Neuronal stem cell (in vitro differentiated cells): ENCODE results near the gene VGLL4.

ENCODE experiments used
- DNase-seq: peaks from one replicate; pipeline ENCODE4 v3.0.0-alpha.2; 2013; ENCODE audit warnings: low spot score
- H2AFZ ChIP-seq: one replicate; pipeline ENCODE4 v1.6.1; 2013; ENCODE audit warnings: mild to moderate bottlenecking, low read length, inconsistent platforms
- H2AK5ac ChIP-seq: 2 replicates; pipeline ENCODE4 v1.6.1; 2013; ENCODE audit warnings: low read depth, mild to moderate bottlenecking, inconsistent platforms, low read length, moderate library complexity, mixed read lengths
- H2BK120ac ChIP-seq: 2 replicates; pipeline ENCODE4 v1.6.1; 2013; ENCODE audit warnings: low read depth, mild to moderate bottlenecking, inconsistent platforms, low read length, moderate library complexity, mixed read lengths
- H2BK12ac ChIP-seq: one replicate; pipeline ENCODE4 v1.6.1; 2013; ENCODE audit warnings: low read length, inconsistent platforms
- H2BK15ac ChIP-seq: 2 replicates; pipeline ENCODE4 v1.6.1; 2013; ENCODE audit warnings: mild to moderate bottlenecking, low read length, inconsistent platforms, mixed read lengths
- H2BK5ac ChIP-seq: one replicate; pipeline ENCODE4 v1.6.1; 2013; ENCODE audit warnings: inconsistent platforms, mild to moderate bottlenecking, low read length, moderate library complexity
- H3K14ac ChIP-seq: one replicate; pipeline ENCODE4 v1.6.1; 2013; ENCODE audit warnings: low read length, inconsistent platforms
- H3K18ac ChIP-seq: 2 replicates; pipeline ENCODE4 v1.6.1; 2013; ENCODE audit warnings: low read length, inconsistent platforms
- H3K23ac ChIP-seq: 2 replicates; pipeline ENCODE4 v1.6.1; 2013; ENCODE audit warnings: low read depth, mild to moderate bottlenecking, mixed read lengths, low read length, inconsistent platforms; ENCODE audit not compliant: poor library complexity
- H3K27ac ChIP-seq: replicated peaks from 3 replicates; pipeline ENCODE4 v1.5.1; 2013; ENCODE audit warnings: low read length, inconsistent platforms
- H3K27me3 ChIP-seq, 3 experiments: 2 replicates each; pipeline ENCODE4 v1.6.1; 2013; ENCODE audit warnings: low read length in 3 of 3, mild to moderate bottlenecking in 2 of 3, inconsistent platforms in 1 of 3, low read depth in 1 of 3, mixed read lengths in 1 of 3, moderate library complexity in 1 of 3; ENCODE audit not compliant: control insufficient read depth in 3 of 3, insufficient read depth in 3 of 3
- H3K36me3 ChIP-seq, 2 donors: replicated peaks in 1 of 2; 2 replicates each; pipeline ENCODE4 v1.6.1; 2013; ENCODE audit warnings: low read length in 2 of 2; ENCODE audit not compliant: control insufficient read depth in 2 of 2, insufficient read depth in 2 of 2
- H3K4ac ChIP-seq: 2 replicates; pipeline ENCODE4 v1.6.1; 2013; ENCODE audit warnings: inconsistent platforms, mild to moderate bottlenecking, low read length, moderate library complexity
- H3K4me1 ChIP-seq, 2 donors: 1 replicate in 1 of 2; 2 replicates in 1 of 2; pipeline ENCODE4 v1.6.1; 2013; ENCODE audit warnings: low read length in 2 of 2, low read depth in 1 of 2; ENCODE audit not compliant: control insufficient read depth in 2 of 2, insufficient read depth in 1 of 2
- H3K4me2 ChIP-seq: one replicate; pipeline ENCODE4 v1.6.1; 2013; ENCODE audit warnings: mild to moderate bottlenecking, low read length, inconsistent platforms; ENCODE audit not compliant: insufficient read depth, poor library complexity, severe bottlenecking
- H3K4me3 ChIP-seq, 2 donors: 2 replicates each; pipeline ENCODE4 v1.5.1; 2013; ENCODE audit warnings: low read length in 2 of 2, mild to moderate bottlenecking in 2 of 2, inconsistent platforms in 1 of 2, moderate library complexity in 1 of 2
- H3K79me1 ChIP-seq: one replicate; pipeline ENCODE4 v1.6.1; 2013; ENCODE audit warnings: low read depth, mild to moderate bottlenecking, inconsistent platforms, low read length, moderate library complexity
- H3K9ac ChIP-seq: one replicate; pipeline ENCODE4 v1.6.1; 2013; ENCODE audit warnings: mild to moderate bottlenecking, low read depth, low read length, inconsistent platforms; ENCODE audit not compliant: poor library complexity
- H3K9me3 ChIP-seq, 2 donors: replicated peaks in 1 of 2; 2 replicates each; pipeline versions ENCODE3 to v1.6.1; 2013; ENCODE audit warnings: low read length in 2 of 2, mild to moderate bottlenecking in 2 of 2, inconsistent platforms in 1 of 2, low read depth in 1 of 2, mixed read lengths in 1 of 2, moderate library complexity in 1 of 2; ENCODE audit not compliant: control insufficient read depth in 2 of 2, insufficient read depth in 1 of 2
- H4K8ac ChIP-seq: one replicate; pipeline ENCODE4 v1.6.1; 2013; ENCODE audit warnings: low read depth, mild to moderate bottlenecking, inconsistent platforms, low read length, moderate library complexity
- H4K91ac ChIP-seq: one replicate; pipeline ENCODE4 v1.6.1; 2013; ENCODE audit warnings: low read length, low read depth, mild to moderate bottlenecking, inconsistent platforms; ENCODE audit not compliant: poor library complexity
- WGBS, 2 donors: extraction: QIAGEN DNeasy Blood & Tissue Kit; methylation state at CpG; one replicate each; pipeline ENCODE4 v1.1.7; 2013; ENCODE audit warnings: missing lambda C conversion rate in 2 of 2, mixed read lengths in 1 of 2; ENCODE audit not compliant: insufficient read length in 2 of 2, insufficient replicate concordance in 1 of 2; ENCODE audit errors: extremely low coverage in 2 of 2; 5-methylcytosine and 5-hydroxymethylcytosine counted together

VGLL4 gene

GRCh38 chr3:11665331-11665730 is 21.6 kb upstream of the VGLL4 start:
- Histone ChIP-seq H3K27ac (no peak overlapping the region), H3K79me1 (no peaks in the 10 kb centered on the region), H3K27me3 (no peaks in the 10 kb centered on the region), H2BK12ac (no peak overlapping the region), H2BK5ac (no peak overlapping the region), H3K4me3 (no peak overlapping the region), H3K9me3 (peaks cover 0 to 2% of the 10 kb centered on the region in 2 donors), H3K4me2 (no peak overlapping the region), H2BK120ac (no peak overlapping the region), H3K4ac (no peak overlapping the region), H2AK5ac (no peak overlapping the region), H3K14ac (no peak overlapping the region), H4K8ac (no peak overlapping the region), H3K18ac (peak overlapping the region; percentile 34), H3K4me1 (peaks cover 0 to 2% of the 10 kb centered on the region in 2 donors), H2BK15ac (no peak overlapping the region), H3K23ac (no peak overlapping the region), H2AFZ (no peak overlapping the region), H3K36me3 (no peaks in the 10 kb centered on the region), H3K9ac (no peak overlapping the region), H4K91ac (no peak overlapping the region)
- no CpG with 5 or more reads among the region's 10 CpGs for WGBS, 2 donors
- DNase-seq = no peak

- no peak for DNase-seq
- Histone ChIP-seq H3K4me3 (no peak overlapping the region), H3K14ac (no peak overlapping the region), H3K27ac (no peak overlapping the region), H3K9me3 (peaks cover 0 to 2% of the 10 kb centered on the region in 2 donors), H2BK5ac (no peak overlapping the region), H3K18ac (no peak overlapping the region), H2AFZ (no peak overlapping the region), H3K27me3 (no peaks in the 10 kb centered on the region), H3K36me3 (no peaks in the 10 kb centered on the region), H3K4me2 (no peak overlapping the region), H2BK120ac (no peak overlapping the region), H2BK15ac (no peak overlapping the region), H3K4ac (no peak overlapping the region), H4K8ac (no peak overlapping the region), H4K91ac (no peak overlapping the region), H3K79me1 (no peaks in the 10 kb centered on the region), H3K23ac (no peak overlapping the region), H2BK12ac (no peak overlapping the region), H3K9ac (no peak overlapping the region), H3K4me1 (peaks cover 0 to 2% of the 10 kb centered on the region in 2 donors), H2AK5ac (no peak overlapping the region)
- no CpG with 5 or more reads among the region's 2 CpGs for WGBS, 2 donors
Measured at GRCh38 chr3:11662392-11662990, 18.8 kb upstream of the VGLL4 start.

- Histone ChIP-seq H4K91ac (no peak overlapping the region), H3K27ac (no peak overlapping the region), H3K14ac (no peak overlapping the region), H2AFZ (no peak overlapping the region), H2BK5ac (no peak overlapping the region), H3K9me3 (peaks cover 0 to 2% of the 10 kb centered on the region in 2 donors), H3K79me1 (no peaks in the 10 kb centered on the region), H3K4me2 (no peak overlapping the region), H2BK120ac (no peak overlapping the region), H2AK5ac (no peak overlapping the region), H3K18ac (no peak overlapping the region), H3K4ac (no peak overlapping the region), H3K27me3 (no peaks in the 10 kb centered on the region), H3K4me3 (no peak overlapping the region), H2BK12ac (no peak overlapping the region), H2BK15ac (no peak overlapping the region), H3K23ac (no peak overlapping the region), H4K8ac (no peak overlapping the region), H3K9ac (no peak overlapping the region), H3K36me3 (no peaks in the 10 kb centered on the region), H3K4me1 (peaks cover 0 to 2% of the 10 kb centered on the region in 2 donors)
- no peak for DNase-seq
- WGBS, 2 donors = no CpG with 5 or more reads among the region's 5 CpGs
Measured at GRCh38 chr3:11661827-11662226, 18.1 kb upstream of the VGLL4 start.

GRCh38 chr3:11661052-11661656 is 17.4 kb upstream of the VGLL4 start:
- Histone ChIP-seq H3K4ac (no peak overlapping the region), H3K36me3 (no peaks in the 10 kb centered on the region), H2AFZ (peak overlapping the region; percentile 73), H3K79me1 (no peaks in the 10 kb centered on the region), H3K23ac (no peak overlapping the region), H3K27ac (no peak overlapping the region), H2BK15ac (no peak overlapping the region), H2BK12ac (no peak overlapping the region), H2BK5ac (no peak overlapping the region), H3K9me3 (peaks cover 0 to 2% of the 10 kb centered on the region in 2 donors), H3K9ac (no peak overlapping the region), H2AK5ac (no peak overlapping the region), H4K8ac (no peak overlapping the region), H3K18ac (no peak overlapping the region), H4K91ac (no peak overlapping the region), H3K4me2 (no peak overlapping the region), H3K27me3 (no peaks in the 10 kb centered on the region), H2BK120ac (no peak overlapping the region), H3K4me1 (peaks cover 0 to 2% of the 10 kb centered on the region in 2 donors), H3K4me3 (no peak overlapping the region), H3K14ac (no peak overlapping the region)
- no peak for DNase-seq
- no CpG with 5 or more reads among the region's 7 CpGs for WGBS, 2 donors
